Smooth muscle cell (in vitro differentiated cells): ENCODE measurements around the gene IRAK3. TPM values are rescaled to one million over a fixed set of nuclear protein-coding genes. Genes with fewer than 3 reads are reported as not detected.

Source experiments
- DNase-seq: peaks from one replicate; lab custom pipeline; 2025; ENCODE audit not compliant: unreplicated experiment; lab: John Stamatoyannopoulos, UW
- H2AFZ ChIP-seq: fragments of 200-600 bp; sonication (generic); 2 replicates; pipeline ENCODE4 v1.6.0; 2016; ENCODE audit warnings: antibody characterized with exemption, low read depth, mild to moderate bottlenecking
- H3F3A ChIP-seq: fragments of 200-600 bp; sonication (generic); 2 replicates; pipeline ENCODE4 v1.6.0; 2017; ENCODE audit warnings: antibody characterized with exemption, low read depth
- H3K27ac ChIP-seq: fragments of 200-600 bp; sonication (generic); 2 replicates; pipeline ENCODE4 v1.5.1; 2016; ENCODE audit warnings: low read depth, mild to moderate bottlenecking
- H3K27me3 ChIP-seq: fragments of 200-600 bp; sonication (generic); 2 replicates; pipeline ENCODE4 v1.6.1; 2016; ENCODE audit warnings: low read depth, mild to moderate bottlenecking
- H3K36me3 ChIP-seq: fragments of 200-600 bp; sonication (generic); 2 replicates; pipeline ENCODE4 v1.5.1; 2016; ENCODE audit warnings: low read depth
- H3K4me1 ChIP-seq: fragments of 200-600 bp; sonication (generic); 2 replicates; pipeline ENCODE4 v1.5.1; 2016; ENCODE audit warnings: low read depth
- H3K4me2 ChIP-seq: fragments of 200-600 bp; sonication (generic); 2 replicates; pipeline ENCODE4 v1.6.0; 2016; ENCODE audit warnings: mild to moderate bottlenecking
- H3K4me3 ChIP-seq: fragments of 200-600 bp; sonication (generic); 2 replicates; pipeline ENCODE4 v1.5.1; 2016; ENCODE audit warnings: mild to moderate bottlenecking
- H3K79me2 ChIP-seq: fragments of 200-600 bp; sonication (generic); 2 replicates; pipeline ENCODE4 v1.6.0; 2016; ENCODE audit warnings: low read depth, mild to moderate bottlenecking
- H3K9ac ChIP-seq: fragments of 200-600 bp; sonication (generic); 2 replicates; pipeline ENCODE4 v1.6.0; 2016; ENCODE audit warnings: low read depth
- H3K9me3 ChIP-seq: fragments of 200-600 bp; sonication (generic); replicated peaks from 2 replicates; pipeline ENCODE4 v1.5.1; 2016; ENCODE audit warnings: low read depth
- H4K20me1 ChIP-seq: fragments of 200-600 bp; sonication (generic); 2 replicates; pipeline ENCODE4 v1.6.0; 2016; ENCODE audit warnings: low read depth
- WGBS: methylation state at CpG from one replicate; pipeline ENCODE4 v1.1.7; 2016; ENCODE audit warnings: low lambda C conversion rate; 5-methylcytosine and 5-hydroxymethylcytosine counted together
- polyA plus RNA-seq: library from polyadenylated mRNA; unstranded; fragments of >200 nt; fragmentation: Nextera tagmentation; extraction: Ambion mirVana; gene quantifications from 2 replicates; pipeline ENCODE4 v1.2.1, GENCODE V29; 2016
- total RNA-seq: library from RNA; depleted of rRNA; stranded (reverse); fragments of >200 nt; gene quantifications from 2 replicates; pipeline ENCODE4 v1.2.3, GENCODE V29; 2014
- TF ChIP-seq, protein P1 (sequence below): fragments of 200-600 bp; sonication (generic); IDR thresholded peaks from 2 replicates; pipeline ENCODE4 v1.5.1; 2017; ENCODE audit warnings: borderline replicate concordance, mild to moderate bottlenecking, antibody characterized with exemption; ENCODE audit not compliant: insufficient read depth, poor library complexity, severe bottlenecking

Gene IRAK3
- total and polyA plus RNA-seq, 2 experiments from 2014 or later: 2.4 to 5.3 TPM

DNA sequence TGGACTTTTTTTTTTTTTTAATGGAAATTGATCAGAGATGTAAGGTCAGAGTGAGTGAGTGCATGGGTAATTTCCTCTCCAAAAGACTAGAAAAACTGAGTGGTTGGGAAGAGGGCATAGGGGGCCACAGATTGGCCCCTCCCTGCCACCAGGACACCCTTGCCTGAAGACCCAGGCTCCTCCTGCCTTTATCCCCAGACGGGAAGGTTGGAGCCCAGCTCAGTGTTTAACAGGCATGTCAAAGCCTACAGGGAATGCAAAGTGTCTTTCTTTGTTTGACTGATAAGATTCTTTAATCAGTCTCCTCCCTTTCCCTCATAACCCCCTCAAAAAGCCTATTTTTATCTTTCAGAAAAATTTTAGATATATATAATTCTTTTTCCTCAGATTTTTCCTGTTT, 50.3 kb downstream of the IRAK3 start:
- H2AFZ ChIP-seq: no peak overlapping the region
- H3K9me3 ChIP-seq: no peaks in the 10 kb centered on the region
- no peaks in the 10 kb centered on the region for H3K27me3 ChIP-seq
- no peak overlapping the region for H3K4me2 ChIP-seq
- no peak for DNase-seq
- no peak overlapping the region for H3K9ac ChIP-seq
- no peaks in the 10 kb centered on the region for H3K36me3 ChIP-seq
- no peak overlapping the region for H3K4me3 ChIP-seq
- peaks cover 7% of the 10 kb centered on the region for H3F3A ChIP-seq
- TF ChIP-seq, protein P1, sequence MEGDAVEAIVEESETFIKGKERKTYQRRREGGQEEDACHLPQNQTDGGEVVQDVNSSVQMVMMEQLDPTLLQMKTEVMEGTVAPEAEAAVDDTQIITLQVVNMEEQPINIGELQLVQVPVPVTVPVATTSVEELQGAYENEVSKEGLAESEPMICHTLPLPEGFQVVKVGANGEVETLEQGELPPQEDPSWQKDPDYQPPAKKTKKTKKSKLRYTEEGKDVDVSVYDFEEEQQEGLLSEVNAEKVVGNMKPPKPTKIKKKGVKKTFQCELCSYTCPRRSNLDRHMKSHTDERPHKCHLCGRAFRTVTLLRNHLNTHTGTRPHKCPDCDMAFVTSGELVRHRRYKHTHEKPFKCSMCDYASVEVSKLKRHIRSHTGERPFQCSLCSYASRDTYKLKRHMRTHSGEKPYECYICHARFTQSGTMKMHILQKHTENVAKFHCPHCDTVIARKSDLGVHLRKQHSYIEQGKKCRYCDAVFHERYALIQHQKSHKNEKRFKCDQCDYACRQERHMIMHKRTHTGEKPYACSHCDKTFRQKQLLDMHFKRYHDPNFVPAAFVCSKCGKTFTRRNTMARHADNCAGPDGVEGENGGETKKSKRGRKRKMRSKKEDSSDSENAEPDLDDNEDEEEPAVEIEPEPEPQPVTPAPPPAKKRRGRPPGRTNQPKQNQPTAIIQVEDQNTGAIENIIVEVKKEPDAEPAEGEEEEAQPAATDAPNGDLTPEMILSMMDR: no peak
- H3K4me1 ChIP-seq: peaks cover 11% of the 10 kb centered on the region
- H3K79me2 ChIP-seq: no peaks in the 10 kb centered on the region
- H3K27ac ChIP-seq: no peak overlapping the region
- no peaks in the 10 kb centered on the region for H4K20me1 ChIP-seq
- 25% methylated on average over 1 of the region's 1 CpG for WGBS

DNA sequence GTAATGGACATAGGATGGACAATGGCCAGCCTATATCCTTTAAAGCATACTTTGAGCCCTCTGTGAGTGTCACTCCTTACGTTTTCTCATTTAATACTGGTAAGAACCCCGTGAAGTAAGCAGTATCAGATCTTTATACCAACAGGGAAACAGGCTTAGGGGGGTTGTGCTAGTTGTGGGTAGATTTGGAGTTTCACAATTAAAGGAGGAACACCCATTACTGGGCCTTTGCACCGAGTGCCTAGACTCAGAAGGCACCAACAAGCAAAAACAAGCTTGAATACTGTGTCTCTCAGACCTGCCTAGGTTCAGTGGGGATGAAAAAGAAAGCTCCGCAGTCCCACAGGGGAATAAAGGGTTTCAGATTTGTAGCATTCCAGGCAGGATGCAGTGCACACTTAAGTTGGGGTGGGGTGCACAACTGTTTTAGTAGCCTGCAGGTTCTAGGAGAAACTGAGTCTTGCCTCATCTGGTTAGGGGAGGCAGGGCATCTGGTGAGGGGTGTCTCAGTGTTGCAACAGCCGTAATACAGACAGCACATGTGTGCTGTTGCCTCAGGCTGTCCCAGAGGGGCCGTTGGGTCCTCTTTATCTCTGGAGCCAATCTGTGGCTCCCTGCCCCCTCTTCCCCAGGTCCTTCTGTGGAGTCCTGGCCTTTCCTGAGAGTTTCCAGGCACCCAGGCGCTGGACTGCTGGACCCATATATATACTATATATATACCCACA, 51.2 kb downstream of the IRAK3 start:
- Histone ChIP-seq H3K27me3 (no peaks in the 10 kb centered on the region), H3K4me2 (no peak overlapping the region), H3K79me2 (no peaks in the 10 kb centered on the region), H3K36me3 (no peaks in the 10 kb centered on the region), H4K20me1 (no peaks in the 10 kb centered on the region), H3F3A (no peaks in the 10 kb centered on the region), H3K27ac (no peak overlapping the region), H3K9me3 (no peaks in the 10 kb centered on the region), H2AFZ (no peak overlapping the region), H3K4me3 (no peak overlapping the region), H3K9ac (no peak overlapping the region), H3K4me1 (peaks cover 11% of the 10 kb centered on the region)
- no peak for DNase-seq
- TF ChIP-seq, protein P1: no peak
- WGBS: 83% methylated on average over 7 of the region's 7 CpGs

DNA sequence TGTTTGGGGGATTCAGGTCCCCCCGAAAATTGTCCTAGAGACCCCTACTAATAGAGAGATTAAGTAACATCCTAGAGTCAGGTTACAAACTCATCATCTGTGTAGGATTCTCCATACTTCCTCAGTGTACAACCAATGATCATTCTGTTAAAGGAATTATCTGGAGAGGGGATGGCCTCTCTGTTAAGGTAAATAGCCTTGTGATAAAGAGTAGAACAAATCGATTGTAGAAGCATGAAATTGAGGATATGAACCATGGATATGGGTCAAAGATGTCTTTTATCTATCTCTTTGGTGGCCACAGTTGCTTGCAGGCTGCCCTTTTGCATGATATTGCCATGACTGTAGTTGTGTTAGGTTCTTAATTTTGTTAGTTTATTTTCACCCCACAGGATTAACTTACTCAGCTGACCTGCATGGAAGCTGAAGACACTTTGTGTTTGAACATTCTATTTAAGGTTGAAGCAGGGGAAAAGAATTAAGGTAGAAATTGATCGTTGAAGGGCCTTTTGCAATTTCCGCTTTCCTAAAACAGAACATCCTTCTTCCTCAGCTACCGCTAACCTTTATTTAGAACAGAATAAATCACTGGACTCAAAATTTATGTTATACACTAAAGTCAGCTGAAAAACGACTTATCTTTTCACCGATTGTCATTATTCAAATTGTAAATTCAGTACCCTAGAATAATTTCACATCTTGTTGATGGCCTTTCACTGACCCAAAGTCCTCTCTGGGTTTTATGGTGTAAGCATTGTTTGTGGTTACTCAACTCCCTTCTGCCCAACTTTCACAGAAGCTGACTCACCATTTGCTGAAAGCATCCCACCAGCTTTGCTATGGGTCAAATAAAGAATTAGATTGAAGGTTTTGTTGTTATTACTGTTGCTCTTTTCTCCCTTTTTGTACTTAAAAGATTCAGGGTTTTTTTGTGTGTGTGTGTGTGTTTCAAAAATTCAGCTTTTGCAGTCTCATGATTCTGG, 52.3 kb downstream of the IRAK3 start:
- no peaks in the 10 kb centered on the region for H3F3A ChIP-seq
- H4K20me1 ChIP-seq: no peaks in the 10 kb centered on the region
- no peaks in the 10 kb centered on the region for H3K79me2 ChIP-seq
- WGBS: 82% methylated on average over 7 of the region's 7 CpGs
- H3K36me3 ChIP-seq: no peaks in the 10 kb centered on the region
- no peak overlapping the region for H3K4me2 ChIP-seq
- no peak for DNase-seq
- H3K27ac ChIP-seq: no peak overlapping the region
- TF ChIP-seq, protein P1: no peak
- H3K9ac ChIP-seq: no peak overlapping the region
- H3K9me3 ChIP-seq: no peaks in the 10 kb centered on the region
- H3K4me3 ChIP-seq: no peak overlapping the region
- peaks cover 6% of the 10 kb centered on the region for H3K4me1 ChIP-seq
- no peaks in the 10 kb centered on the region for H3K27me3 ChIP-seq
- no peak overlapping the region for H2AFZ ChIP-seq
